OCI-LY1 (cell line): ENCODE data around the gene SLC6A8.

Source experiments
- H2AFZ ChIP-seq: fragments of 200-600 bp; sonication (generic), shearing (Covaris generic); 2 replicates; pipeline ENCODE4 v1.6.0; 2014; ENCODE audit warnings: antibody characterized with exemption, mild to moderate bottlenecking, low read length
- H3F3A ChIP-seq: fragments of 200-600 bp; sonication (generic), shearing (Covaris generic); 2 replicates; pipeline ENCODE4 v1.6.0; 2014; ENCODE audit warnings: mild to moderate bottlenecking, antibody characterized with exemption, low read length, moderate library complexity; ENCODE audit not compliant: insufficient read depth
- H3K27ac ChIP-seq: fragments of 200-600 bp; sonication (generic); 2 replicates; pipeline ENCODE4 v1.5.1; 2014; ENCODE audit warnings: low read length, mixed run types, mild to moderate bottlenecking, low read depth; ENCODE audit not compliant: poor library complexity, severe bottlenecking
- H3K27me3 ChIP-seq: fragments of 200-600 bp; sonication (generic); 2 replicates; pipeline ENCODE4 v1.6.0; 2014; ENCODE audit warnings: antibody characterized with exemption, mild to moderate bottlenecking, low read length, moderate library complexity; ENCODE audit not compliant: insufficient read depth
- H3K36me3 ChIP-seq: fragments of 200-600 bp; sonication (generic); 2 replicates; pipeline ENCODE4 v1.6.1; 2014; ENCODE audit warnings: mild to moderate bottlenecking, antibody characterized with exemption, low read length, moderate library complexity, mixed read lengths; ENCODE audit not compliant: insufficient read depth
- H3K4me1 ChIP-seq: fragments of 200-600 bp; sonication (generic); 2 replicates; pipeline ENCODE4 v1.5.1; 2014; ENCODE audit warnings: mild to moderate bottlenecking, low read length, moderate library complexity; ENCODE audit not compliant: insufficient read depth, severe bottlenecking
- H3K4me2 ChIP-seq: fragments of 200-600 bp; sonication (generic), shearing (Covaris generic); 2 replicates; pipeline ENCODE4 v1.6.1; 2014; ENCODE audit warnings: low read length
- H3K4me3 ChIP-seq: fragments of 200-600 bp; sonication (generic); 2 replicates; pipeline ENCODE4 v1.5.1; 2014; ENCODE audit warnings: low read length, low read depth, mild to moderate bottlenecking, mixed read lengths; ENCODE audit not compliant: poor library complexity, severe bottlenecking
- H3K79me2 ChIP-seq: fragments of 200-600 bp; shearing (Covaris generic); 2 replicates; pipeline ENCODE4 v1.6.1; 2016; ENCODE audit warnings: mixed run types, low read length, mixed read lengths; ENCODE audit not compliant: insufficient read depth
- H3K9ac ChIP-seq: fragments of 200-600 bp; sonication (generic), shearing (Covaris generic); 2 replicates; pipeline ENCODE4 v1.6.1; 2014; ENCODE audit warnings: mild to moderate bottlenecking, low read length, mixed read lengths
- H3K9me2 ChIP-seq: fragments of 200-600 bp; sonication (generic), shearing (Covaris generic); 2 replicates; pipeline ENCODE4 v1.6.1; 2014; ENCODE audit warnings: low read depth, mild to moderate bottlenecking, low read length, mixed read lengths
- H3K9me3 ChIP-seq: fragments of 200-600 bp; shearing (Covaris generic); 2 replicates; pipeline ENCODE4 v1.6.1; 2014; ENCODE audit warnings: low read length, mixed read lengths
- H4K20me1 ChIP-seq: fragments of 200-600 bp; sonication (generic), shearing (Covaris generic); 2 replicates; pipeline ENCODE4 v1.6.0; 2016; ENCODE audit warnings: mild to moderate bottlenecking, low read length; ENCODE audit not compliant: insufficient read depth
- EZH2 ChIP-seq: fragments of 200-600 bp; sonication (generic), shearing (Covaris generic); IDR thresholded peaks from 2 replicates; pipeline ENCODE4 v1.8.0; 2017; ENCODE audit warnings: borderline replicate concordance, mixed run types, mild to moderate bottlenecking, antibody characterized with exemption, low read length, moderate library complexity, mixed read lengths
- TF ChIP-seq, protein P1 (sequence below): fragments of 200-600 bp; sonication (generic), shearing (Covaris generic); IDR thresholded peaks from 2 replicates; pipeline ENCODE4 v1.5.1; 2017; ENCODE audit warnings: mild to moderate bottlenecking, antibody characterized with exemption, low read length, moderate library complexity, mixed read lengths

Gene SLC6A8

DNA sequence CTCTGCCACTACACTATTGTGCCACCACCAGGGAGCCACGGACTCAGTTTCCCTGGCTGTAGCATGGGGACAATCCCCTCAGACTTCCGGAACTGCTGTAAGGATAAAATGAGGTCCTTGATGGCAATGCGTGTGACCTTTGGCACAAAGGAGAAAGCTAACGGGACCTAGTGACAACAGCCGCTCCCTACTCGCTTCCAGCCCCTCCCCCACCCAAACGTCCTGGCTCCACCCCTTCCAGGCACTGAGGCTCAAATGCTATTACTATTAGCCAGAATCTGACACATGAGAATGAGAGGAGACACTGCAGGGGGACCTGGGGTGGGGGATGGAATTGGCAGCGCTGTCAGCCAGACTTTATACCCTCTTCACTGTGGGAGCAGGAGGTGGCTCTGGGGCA is 46.1 kb upstream of the SLC6A8 start:
- Histone ChIP-seq H3K4me2 (no peak overlapping the region), H3K27ac (no peak overlapping the region), H3F3A (no peaks in the 10 kb centered on the region), H3K79me2 (no peaks in the 10 kb centered on the region), H3K9me2 (no peaks in the 10 kb centered on the region), H2AFZ (no peak overlapping the region), H3K36me3 (no peaks in the 10 kb centered on the region), H4K20me1 (no peaks in the 10 kb centered on the region), H3K9me3 (no peaks in the 10 kb centered on the region), H3K9ac (no peak overlapping the region), H3K27me3 (no peaks in the 10 kb centered on the region; the same call in 1 of the 2 replicates), H3K4me1 (no peaks in the 10 kb centered on the region), H3K4me3 (no peak overlapping the region)
- TF ChIP-seq, protein P1, sequence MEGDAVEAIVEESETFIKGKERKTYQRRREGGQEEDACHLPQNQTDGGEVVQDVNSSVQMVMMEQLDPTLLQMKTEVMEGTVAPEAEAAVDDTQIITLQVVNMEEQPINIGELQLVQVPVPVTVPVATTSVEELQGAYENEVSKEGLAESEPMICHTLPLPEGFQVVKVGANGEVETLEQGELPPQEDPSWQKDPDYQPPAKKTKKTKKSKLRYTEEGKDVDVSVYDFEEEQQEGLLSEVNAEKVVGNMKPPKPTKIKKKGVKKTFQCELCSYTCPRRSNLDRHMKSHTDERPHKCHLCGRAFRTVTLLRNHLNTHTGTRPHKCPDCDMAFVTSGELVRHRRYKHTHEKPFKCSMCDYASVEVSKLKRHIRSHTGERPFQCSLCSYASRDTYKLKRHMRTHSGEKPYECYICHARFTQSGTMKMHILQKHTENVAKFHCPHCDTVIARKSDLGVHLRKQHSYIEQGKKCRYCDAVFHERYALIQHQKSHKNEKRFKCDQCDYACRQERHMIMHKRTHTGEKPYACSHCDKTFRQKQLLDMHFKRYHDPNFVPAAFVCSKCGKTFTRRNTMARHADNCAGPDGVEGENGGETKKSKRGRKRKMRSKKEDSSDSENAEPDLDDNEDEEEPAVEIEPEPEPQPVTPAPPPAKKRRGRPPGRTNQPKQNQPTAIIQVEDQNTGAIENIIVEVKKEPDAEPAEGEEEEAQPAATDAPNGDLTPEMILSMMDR = no peak
- no peak for TF ChIP-seq EZH2

DNA sequence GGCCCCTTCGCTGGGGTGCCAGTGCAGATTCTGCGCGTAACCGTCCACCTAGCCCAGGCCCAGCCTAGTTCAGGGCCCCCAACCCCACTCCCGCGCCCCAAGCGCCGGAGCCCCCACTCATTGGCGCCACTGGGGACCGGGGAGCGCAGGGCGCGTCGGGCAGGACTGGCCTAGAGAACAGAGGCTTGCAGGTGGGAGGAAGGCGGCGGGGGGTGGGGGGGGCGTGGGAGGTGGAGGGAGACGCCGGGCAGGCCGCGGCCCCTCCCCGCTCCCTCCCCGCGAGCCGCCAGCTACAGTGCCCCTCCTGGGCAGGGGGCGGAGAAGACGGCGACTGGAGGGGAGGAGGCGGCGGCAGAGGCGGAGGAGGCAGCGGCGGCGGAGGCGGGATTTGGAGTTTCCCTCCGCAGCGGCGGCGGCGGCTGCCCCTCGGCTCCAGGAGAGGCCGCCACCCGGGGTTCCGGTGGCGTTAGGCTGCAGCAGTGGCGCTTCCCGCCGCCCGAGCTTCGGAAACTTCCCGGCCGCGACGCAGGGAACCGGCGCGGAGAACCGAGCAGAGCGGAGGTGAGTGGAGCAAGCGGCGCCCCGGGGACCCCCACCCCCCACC is 45.6 kb upstream of the SLC6A8 start:
- Histone ChIP-seq H3K9me2 (no peaks in the 10 kb centered on the region), H3F3A (no peaks in the 10 kb centered on the region), H4K20me1 (no peaks in the 10 kb centered on the region), H3K27me3 (no peaks in the 10 kb centered on the region; the same call in 1 of the 2 replicates), H3K4me3 (no peak overlapping the region), H3K36me3 (no peaks in the 10 kb centered on the region), H3K9ac (no peak overlapping the region), H2AFZ (no peak overlapping the region), H3K9me3 (no peaks in the 10 kb centered on the region), H3K4me1 (no peaks in the 10 kb centered on the region), H3K27ac (no peak overlapping the region), H3K79me2 (no peaks in the 10 kb centered on the region), H3K4me2 (no peak overlapping the region)
- TF ChIP-seq, protein P1 = no peak
- TF ChIP-seq EZH2 = no peak

DNA sequence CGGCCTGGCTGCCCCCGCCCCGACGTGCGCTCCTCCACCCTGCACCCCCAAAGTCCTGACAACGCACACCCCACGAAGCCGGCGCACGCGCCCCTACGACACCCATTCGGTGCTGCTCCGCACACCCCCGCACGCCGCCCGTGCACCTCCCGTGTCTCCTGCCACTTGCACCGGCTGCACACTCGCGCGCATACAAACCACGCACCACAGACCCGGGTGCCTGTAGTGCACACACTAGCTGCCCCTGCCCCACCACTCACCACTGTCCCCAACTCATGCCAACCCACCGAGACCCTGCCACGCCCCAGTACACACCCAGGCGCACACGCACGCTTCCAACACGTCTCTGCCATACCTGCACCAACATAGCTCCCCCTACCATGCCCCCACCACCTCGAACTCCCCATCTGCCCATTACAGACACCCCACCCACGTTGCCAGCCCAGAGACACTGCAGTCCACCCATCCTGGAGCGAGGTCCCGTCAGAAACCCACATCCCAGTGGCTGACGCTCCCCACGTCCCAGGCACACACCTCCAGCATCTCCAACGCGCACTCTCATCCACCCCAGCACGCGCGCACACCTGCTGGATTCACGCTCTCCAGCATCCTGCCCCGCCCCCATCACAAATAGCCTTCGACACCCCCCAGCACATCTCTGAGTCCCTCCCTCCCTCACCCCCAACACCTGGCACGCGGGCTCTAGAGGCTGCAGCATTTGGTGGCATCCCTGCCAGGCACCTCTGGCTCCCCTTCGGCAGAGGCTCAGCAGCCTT is 44.9 kb upstream of the SLC6A8 start:
- Histone ChIP-seq H3K4me1 (no peaks in the 10 kb centered on the region), H3K9ac (no peak overlapping the region), H3F3A (no peaks in the 10 kb centered on the region), H3K4me2 (no peak overlapping the region), H3K27me3 (no peaks in the 10 kb centered on the region; the same call in 1 of the 2 replicates), H3K9me2 (no peaks in the 10 kb centered on the region), H3K4me3 (no peak overlapping the region), H2AFZ (no peak overlapping the region), H4K20me1 (no peaks in the 10 kb centered on the region), H3K79me2 (no peaks in the 10 kb centered on the region), H3K36me3 (no peaks in the 10 kb centered on the region), H3K27ac (no peak overlapping the region), H3K9me3 (no peaks in the 10 kb centered on the region)
- TF ChIP-seq EZH2 = no peak
